ENCODE data around the gene BRAT1.

BRAT1 gene

GRCh38 chr7:2496375-2496774, 58.9 kb downstream of the BRAT1 start:
- H3F3A ChIP-seq (ENCODE audit: insufficient read depth, low read length), result no peaks in the 10 kb centered on the region
- no peaks in the 10 kb centered on the region for H3K9me3 ChIP-seq (ENCODE audit: low read length)
- no peak overlapping the region for H3K4me3 ChIP-seq (ENCODE audit: low read depth, low read length, poor library complexity, severe bottlenecking)
- no peaks in the 10 kb centered on the region for H3K4me1 ChIP-seq (ENCODE audit: insufficient read depth, low read length, severe bottlenecking)
- no peaks in the 10 kb centered on the region for H4K20me1 ChIP-seq (ENCODE audit: insufficient read depth, low read length)
- no peak overlapping the region for H3K9ac ChIP-seq (ENCODE audit: low read length)
- no peak overlapping the region for H3K4me2 ChIP-seq (ENCODE audit: low read length)
- H3K27ac ChIP-seq (ENCODE audit: low read depth, low read length, poor library complexity, severe bottlenecking), result no peak overlapping the region
- H3K9me2 ChIP-seq (ENCODE audit: low read depth, low read length), result no peaks in the 10 kb centered on the region
- H3K27me3 ChIP-seq (ENCODE audit: insufficient read depth, low read length), result peaks cover 6% of the 10 kb centered on the region; the same call in 1 of the 2 replicates
- H2AFZ ChIP-seq (ENCODE audit: low read length), result no peak overlapping the region
- no peaks in the 10 kb centered on the region for H3K36me3 ChIP-seq (ENCODE audit: insufficient read depth, low read length)
- TF ChIP-seq CTCF (IDR thresholded peaks at IDR 0.05; ENCODE audit: low read length) (no peak), EZH2 (IDR thresholded peaks at IDR 0.05; ENCODE audit: borderline replicate concordance, low read length) (no peak)
- no peaks in the 10 kb centered on the region for H3K79me2 ChIP-seq (ENCODE audit: insufficient read depth, low read length)

- Histone ChIP-seq H3F3A (ENCODE audit: insufficient read depth, low read length) (no peaks in the 10 kb centered on the region), H3K27me3 (ENCODE audit: insufficient read depth, low read length) (peaks cover 6% of the 10 kb centered on the region; the same call in 1 of the 2 replicates), H3K79me2 (ENCODE audit: insufficient read depth, low read length) (no peaks in the 10 kb centered on the region), H3K9me2 (ENCODE audit: low read depth, low read length) (no peaks in the 10 kb centered on the region), H3K4me2 (ENCODE audit: low read length) (no peak overlapping the region), H3K9me3 (ENCODE audit: low read length) (no peaks in the 10 kb centered on the region), H4K20me1 (ENCODE audit: insufficient read depth, low read length) (no peaks in the 10 kb centered on the region), H3K27ac (ENCODE audit: low read depth, low read length, poor library complexity, severe bottlenecking) (no peak overlapping the region), H3K4me1 (ENCODE audit: insufficient read depth, low read length, severe bottlenecking) (no peaks in the 10 kb centered on the region), H3K36me3 (ENCODE audit: insufficient read depth, low read length) (no peaks in the 10 kb centered on the region), H3K9ac (ENCODE audit: low read length) (no peak overlapping the region), H3K4me3 (ENCODE audit: low read depth, low read length, poor library complexity, severe bottlenecking) (no peak overlapping the region), H2AFZ (ENCODE audit: low read length) (no peak overlapping the region)
- TF ChIP-seq CTCF (IDR thresholded peaks at IDR 0.05; ENCODE audit: low read length) (no peak), EZH2 (IDR thresholded peaks at IDR 0.05; ENCODE audit: borderline replicate concordance, low read length) (no peak)
Measured at GRCh38 chr7:2495418-2496299, 59.7 kb downstream of the BRAT1 start.

GRCh38 chr7:2494191-2495130, 60.9 kb downstream of the BRAT1 start:
- H3F3A ChIP-seq (ENCODE audit: insufficient read depth, low read length), result no peaks in the 10 kb centered on the region
- H3K9ac ChIP-seq (ENCODE audit: low read length), result no peak overlapping the region
- H3K9me2 ChIP-seq (ENCODE audit: low read depth, low read length), result no peaks in the 10 kb centered on the region
- no peak for TF ChIP-seq EZH2 (IDR thresholded peaks at IDR 0.05; ENCODE audit: borderline replicate concordance, low read length)
- no peak for TF ChIP-seq CTCF (IDR thresholded peaks at IDR 0.05; ENCODE audit: low read length)
- H3K36me3 ChIP-seq (ENCODE audit: insufficient read depth, low read length), result no peaks in the 10 kb centered on the region
- H3K27ac ChIP-seq (ENCODE audit: low read depth, low read length, poor library complexity, severe bottlenecking), result no peak overlapping the region
- no peaks in the 10 kb centered on the region for H3K79me2 ChIP-seq (ENCODE audit: insufficient read depth, low read length)
- H3K9me3 ChIP-seq (ENCODE audit: low read length), result no peaks in the 10 kb centered on the region
- no peaks in the 10 kb centered on the region for H4K20me1 ChIP-seq (ENCODE audit: insufficient read depth, low read length)
- no peaks in the 10 kb centered on the region for H3K4me1 ChIP-seq (ENCODE audit: insufficient read depth, low read length, severe bottlenecking)
- H3K4me2 ChIP-seq (ENCODE audit: low read length), result no peak overlapping the region
- peaks cover 6% of the 10 kb centered on the region; the same call in 1 of the 2 replicates for H3K27me3 ChIP-seq (ENCODE audit: insufficient read depth, low read length)
- H3K4me3 ChIP-seq (ENCODE audit: low read depth, low read length, poor library complexity, severe bottlenecking), result no peak overlapping the region
- H2AFZ ChIP-seq (ENCODE audit: low read length), result no peak overlapping the region
